ENCODE results near the gene SRCAP. TPM values are rescaled to one million over a fixed set of nuclear protein-coding genes. Genes with fewer than 3 reads are reported as not detected.

SRCAP gene
- total and polyA plus RNA-seq, 2 experiments from 2014 or later, result 15.3 to 33.6 TPM

- Histone ChIP-seq H3K4me2 (no peak overlapping the region), H3K4me1 (ENCODE audit: insufficient read depth) (peaks cover 17% of the 10 kb centered on the region), H3K36me3 (replicated peaks; ENCODE audit: insufficient read depth, low read depth) (no peaks in the 10 kb centered on the region), H3K4me3 (no peak overlapping the region), H3K27ac (no peak overlapping the region), H3K9me3 (ENCODE audit: low read depth) (no peaks in the 10 kb centered on the region), H4K20me1 (ENCODE audit: insufficient read depth, poor library complexity, severe bottlenecking) (peaks cover 62% of the 10 kb centered on the region), H3K27me3 (no peaks in the 10 kb centered on the region), H3K9me2 (replicated peaks; ENCODE audit: insufficient read depth) (no peaks in the 10 kb centered on the region), H3K79me2 (peaks cover 54% of the 10 kb centered on the region), H2AFZ (no peak overlapping the region)
- no peak for DNase-seq (ENCODE audit: low spot score)
- TF ChIP-seq, protein P1, sequence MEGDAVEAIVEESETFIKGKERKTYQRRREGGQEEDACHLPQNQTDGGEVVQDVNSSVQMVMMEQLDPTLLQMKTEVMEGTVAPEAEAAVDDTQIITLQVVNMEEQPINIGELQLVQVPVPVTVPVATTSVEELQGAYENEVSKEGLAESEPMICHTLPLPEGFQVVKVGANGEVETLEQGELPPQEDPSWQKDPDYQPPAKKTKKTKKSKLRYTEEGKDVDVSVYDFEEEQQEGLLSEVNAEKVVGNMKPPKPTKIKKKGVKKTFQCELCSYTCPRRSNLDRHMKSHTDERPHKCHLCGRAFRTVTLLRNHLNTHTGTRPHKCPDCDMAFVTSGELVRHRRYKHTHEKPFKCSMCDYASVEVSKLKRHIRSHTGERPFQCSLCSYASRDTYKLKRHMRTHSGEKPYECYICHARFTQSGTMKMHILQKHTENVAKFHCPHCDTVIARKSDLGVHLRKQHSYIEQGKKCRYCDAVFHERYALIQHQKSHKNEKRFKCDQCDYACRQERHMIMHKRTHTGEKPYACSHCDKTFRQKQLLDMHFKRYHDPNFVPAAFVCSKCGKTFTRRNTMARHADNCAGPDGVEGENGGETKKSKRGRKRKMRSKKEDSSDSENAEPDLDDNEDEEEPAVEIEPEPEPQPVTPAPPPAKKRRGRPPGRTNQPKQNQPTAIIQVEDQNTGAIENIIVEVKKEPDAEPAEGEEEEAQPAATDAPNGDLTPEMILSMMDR (IDR thresholded peaks at IDR 0.05; ENCODE audit: poor library complexity), result no peak
- TF ChIP-seq EZH2 (IDR thresholded peaks at IDR 0.05; ENCODE audit: borderline replicate concordance) (no peak), EZH2phosphoT487 (IDR thresholded peaks at IDR 0.05; ENCODE audit: low read depth, severe bottlenecking, unreplicated experiment) (no peak)
- WGBS (ENCODE audit: low lambda C conversion rate, missing lambda C conversion rate), result 90% methylated on average over 8 of the region's 8 CpGs
Observed at GRCh38 chr16:30663038-30663437, 35.9 kb upstream of the SRCAP start.

DNA sequence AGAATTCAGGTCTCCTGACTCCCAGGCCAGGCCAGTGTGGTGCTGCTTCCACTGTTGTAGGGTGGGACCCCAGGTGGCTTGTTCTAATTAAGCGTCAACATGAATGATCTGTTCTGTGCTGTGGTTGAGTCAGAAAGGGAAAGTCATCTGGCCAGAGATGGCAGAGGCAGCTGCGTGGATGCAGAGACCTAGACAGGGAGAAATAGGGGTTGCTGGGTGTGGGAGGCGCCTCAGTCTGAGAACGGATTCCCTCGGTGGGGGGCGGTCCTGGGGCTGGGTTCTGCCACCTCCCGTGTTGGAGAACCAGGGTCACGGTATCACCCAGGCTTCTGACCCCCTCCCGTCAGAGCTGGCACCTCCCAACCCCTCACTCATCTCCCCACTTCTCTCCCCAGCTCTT is 35.2 kb upstream of the SRCAP start:
- H3K4me3 ChIP-seq, result no peak overlapping the region
- no peaks in the 10 kb centered on the region for H3K9me2 ChIP-seq (replicated peaks; ENCODE audit: insufficient read depth)
- no peak overlapping the region for H3K4me2 ChIP-seq
- WGBS (ENCODE audit: low lambda C conversion rate, missing lambda C conversion rate), result 92% methylated on average over 6 of the region's 9 CpGs
- no peaks in the 10 kb centered on the region for H3K36me3 ChIP-seq (replicated peaks; ENCODE audit: insufficient read depth, low read depth)
- DNase-seq (ENCODE audit: low spot score), result no peak
- no peak overlapping the region for H2AFZ ChIP-seq
- H3K9me3 ChIP-seq (ENCODE audit: low read depth), result no peaks in the 10 kb centered on the region
- no peak overlapping the region for H3K27ac ChIP-seq
- TF ChIP-seq EZH2phosphoT487 (IDR thresholded peaks at IDR 0.05; ENCODE audit: low read depth, severe bottlenecking, unreplicated experiment) (no peak), EZH2 (IDR thresholded peaks at IDR 0.05; ENCODE audit: borderline replicate concordance) (no peak)
- TF ChIP-seq, protein P1 (IDR thresholded peaks at IDR 0.05; ENCODE audit: poor library complexity), result no peak
- peaks cover 54% of the 10 kb centered on the region for H3K79me2 ChIP-seq
- peaks cover 62% of the 10 kb centered on the region for H4K20me1 ChIP-seq (ENCODE audit: insufficient read depth, poor library complexity, severe bottlenecking)
- peaks cover 17% of the 10 kb centered on the region for H3K4me1 ChIP-seq (ENCODE audit: insufficient read depth)
- no peaks in the 10 kb centered on the region for H3K27me3 ChIP-seq

- H3K27me3 ChIP-seq, result no peaks in the 10 kb centered on the region
- peaks cover 62% of the 10 kb centered on the region for H4K20me1 ChIP-seq (ENCODE audit: insufficient read depth, poor library complexity, severe bottlenecking)
- TF ChIP-seq EZH2 (IDR thresholded peaks at IDR 0.05; ENCODE audit: borderline replicate concordance) (no peak), EZH2phosphoT487 (IDR thresholded peaks at IDR 0.05; ENCODE audit: low read depth, severe bottlenecking, unreplicated experiment) (no peak)
- TF ChIP-seq, protein P1 (IDR thresholded peaks at IDR 0.05; ENCODE audit: poor library complexity), result no peak
- DNase-seq (ENCODE audit: low spot score), result no peak
- no peaks in the 10 kb centered on the region for H3K36me3 ChIP-seq (replicated peaks; ENCODE audit: insufficient read depth, low read depth)
- no peaks in the 10 kb centered on the region for H3K9me2 ChIP-seq (replicated peaks; ENCODE audit: insufficient read depth)
- H3K27ac ChIP-seq, result no peak overlapping the region
- WGBS (ENCODE audit: low lambda C conversion rate, missing lambda C conversion rate), result 94% methylated on average over 15 of the region's 15 CpGs
- no peaks in the 10 kb centered on the region for H3K9me3 ChIP-seq (ENCODE audit: low read depth)
- no peak overlapping the region for H3K4me3 ChIP-seq
- no peak overlapping the region for H3K4me2 ChIP-seq
- H2AFZ ChIP-seq, result no peak overlapping the region
- H3K79me2 ChIP-seq, result peaks cover 52% of the 10 kb centered on the region
- peaks cover 17% of the 10 kb centered on the region for H3K4me1 ChIP-seq (ENCODE audit: insufficient read depth)
Observed at GRCh38 chr16:30664616-30665109, 34.3 kb upstream of the SRCAP start.

All from hepatocyte (in vitro differentiated cells).